WTC11 (cell line): ENCODE measurements around the gene BPIFA2. TPM values are rescaled to one million over a fixed set of nuclear protein-coding genes. Genes with fewer than 3 reads are reported as not detected.
A peak's percentile ranks its signal among the peaks of the same experiment; 100 is the strongest.

Experiments
- ATAC-seq: fragments of 200-7000 bp; cut with Tn5 transposase; 2 replicates; pipeline ENCODE4 v1.10.0; 2021; ENCODE audit warnings: mild to moderate bottlenecking, moderate library complexity
- CTCF ChIA-PET: fragments of 300-600 bp; sonication (Branson Sonifier 250); formaldehyde crosslinking; loops from one replicate; lab custom pipeline; 2021; ENCODE audit warnings: antibody characterized with exemption; lab: Charles Lee
- POLR2A ChIA-PET: fragments of 350-600 bp; sonication (Branson Sonifier 250); formaldehyde crosslinking; loops from one replicate; lab custom pipeline; 2021; ENCODE audit warnings: antibody characterized with exemption; lab: Charles Lee
- DNase-seq: peaks from one replicate; pipeline ENCODE4 v3.0.0; 2021; ENCODE audit warnings: low spot score
- H3K27ac Mint-ChIP-seq: 2 replicates; pipeline ENCODE4 v1.8.0; 2021; ENCODE audit warnings: mixed read lengths
- H3K27me3 Mint-ChIP-seq: 2 replicates; pipeline ENCODE4 v1.8.0; 2021; ENCODE audit warnings: low read depth, mild to moderate bottlenecking, moderate library complexity, mixed read lengths
- H3K36me3 Mint-ChIP-seq: 2 replicates; pipeline ENCODE4 v1.8.0; 2021; ENCODE audit warnings: mixed read lengths
- H3K4me1 Mint-ChIP-seq: 2 replicates; pipeline ENCODE4 v1.8.0; 2022; ENCODE audit warnings: mixed read lengths
- H3K4me3 Mint-ChIP-seq: 2 replicates; pipeline ENCODE4 v1.8.0; 2021; ENCODE audit warnings: mild to moderate bottlenecking, moderate library complexity, mixed read lengths
- H3K9me3 Mint-ChIP-seq: 2 replicates; pipeline ENCODE4 v1.8.0; 2021; ENCODE audit warnings: mixed read lengths
- CREB1 ChIP-seq: sonication (generic); formaldehyde crosslinking; IDR thresholded peaks from 2 replicates; pipeline ENCODE4 v1.8.0; 2023; ENCODE audit warnings: mild to moderate bottlenecking, missing genetic modification reagents
- ETV6 ChIP-seq: sonication (generic); formaldehyde crosslinking; IDR thresholded peaks from 2 replicates; pipeline ENCODE4 v1.8.1; 2022; ENCODE audit warnings: mild to moderate bottlenecking, missing genetic modification reagents
- GRHL2 ChIP-seq: fragments of 250-450 bp; sonication (Bioruptor Pico); IDR thresholded peaks from 2 replicates; pipeline ENCODE4 v1.8.0; 2022; ENCODE audit warnings: mild to moderate bottlenecking, moderate library complexity; ENCODE audit not compliant: insufficient replicate concordance, severe bottlenecking
- GTF2I ChIP-seq: fragments of 250-450 bp; sonication (Bioruptor Pico); conservative IDR thresholded peaks from 2 replicates; pipeline ENCODE4 v1.4.0; 2021; ENCODE audit warnings: mild to moderate bottlenecking
- JAZF1 ChIP-seq: fragments of 250-450 bp; sonication (Bioruptor Pico); IDR thresholded peaks from 2 replicates; pipeline ENCODE4 v1.9.0; 2021; ENCODE audit warnings: moderate library complexity, mild to moderate bottlenecking, inconsistent platforms
- MYBL2 ChIP-seq: sonication (generic); formaldehyde crosslinking; IDR thresholded peaks from 2 replicates; pipeline ENCODE4 v1.8.1; 2023; ENCODE audit warnings: mild to moderate bottlenecking, moderate library complexity, missing genetic modification reagents
- NFATC4 ChIP-seq: fragments of 250-450 bp; sonication (Bioruptor Pico); IDR thresholded peaks from 2 replicates; pipeline ENCODE4 v1.9.0; 2021; ENCODE audit warnings: mild to moderate bottlenecking
- NR1H2 ChIP-seq: sonication (generic); formaldehyde crosslinking; IDR thresholded peaks from 2 replicates; pipeline ENCODE4 v1.9.0; 2021; ENCODE audit warnings: mild to moderate bottlenecking, moderate library complexity, missing genetic modification reagents
- NR2C2 ChIP-seq: sonication (generic); formaldehyde crosslinking; IDR thresholded peaks from 2 replicates; pipeline ENCODE4 v1.8.0; 2022; ENCODE audit warnings: mild to moderate bottlenecking, missing genetic modification reagents
- OVOL2 ChIP-seq: fragments of 250-450 bp; sonication (Bioruptor Pico); IDR thresholded peaks from 2 replicates; pipeline ENCODE4 v1.9.0; 2021; ENCODE audit warnings: mild to moderate bottlenecking, borderline replicate concordance
- TEAD4 ChIP-seq: sonication (generic); formaldehyde crosslinking; IDR thresholded peaks from 2 replicates; pipeline ENCODE4 v1.8.0; 2022; ENCODE audit warnings: mild to moderate bottlenecking, missing genetic modification reagents
- total RNA-seq: library from RNA; stranded (reverse); gene quantifications from 3 replicates; pipeline ENCODE4 v1.2.3, GENCODE V29; 2021
- TF ChIP-seq, protein P1 (sequence below): sonication (generic); formaldehyde crosslinking; IDR thresholded peaks from 2 replicates; pipeline ENCODE4 v1.8.1; 2023; ENCODE audit warnings: mild to moderate bottlenecking, moderate library complexity, missing genetic modification reagents
- TF ChIP-seq, protein P2 (sequence below): sonication (generic); formaldehyde crosslinking; IDR thresholded peaks from 2 replicates; pipeline ENCODE4 v1.8.0; 2022; ENCODE audit warnings: mild to moderate bottlenecking, missing genetic modification reagents
- TF ChIP-seq, protein P3 (sequence below): sonication (generic); formaldehyde crosslinking; IDR thresholded peaks from 2 replicates; pipeline ENCODE4 v1.8.1; 2023; ENCODE audit warnings: mild to moderate bottlenecking, missing genetic modification reagents, borderline replicate concordance
- TF ChIP-seq, protein P4 (sequence below): fragments of 250-450 bp; sonication (Bioruptor Pico); conservative IDR thresholded peaks from 2 replicates; pipeline ENCODE4 v1.9.0; 2021; ENCODE audit warnings: mild to moderate bottlenecking

The BPIFA2 gene
- total RNA-seq, 1 experiment from 2014 or later, result not detected

DNA sequence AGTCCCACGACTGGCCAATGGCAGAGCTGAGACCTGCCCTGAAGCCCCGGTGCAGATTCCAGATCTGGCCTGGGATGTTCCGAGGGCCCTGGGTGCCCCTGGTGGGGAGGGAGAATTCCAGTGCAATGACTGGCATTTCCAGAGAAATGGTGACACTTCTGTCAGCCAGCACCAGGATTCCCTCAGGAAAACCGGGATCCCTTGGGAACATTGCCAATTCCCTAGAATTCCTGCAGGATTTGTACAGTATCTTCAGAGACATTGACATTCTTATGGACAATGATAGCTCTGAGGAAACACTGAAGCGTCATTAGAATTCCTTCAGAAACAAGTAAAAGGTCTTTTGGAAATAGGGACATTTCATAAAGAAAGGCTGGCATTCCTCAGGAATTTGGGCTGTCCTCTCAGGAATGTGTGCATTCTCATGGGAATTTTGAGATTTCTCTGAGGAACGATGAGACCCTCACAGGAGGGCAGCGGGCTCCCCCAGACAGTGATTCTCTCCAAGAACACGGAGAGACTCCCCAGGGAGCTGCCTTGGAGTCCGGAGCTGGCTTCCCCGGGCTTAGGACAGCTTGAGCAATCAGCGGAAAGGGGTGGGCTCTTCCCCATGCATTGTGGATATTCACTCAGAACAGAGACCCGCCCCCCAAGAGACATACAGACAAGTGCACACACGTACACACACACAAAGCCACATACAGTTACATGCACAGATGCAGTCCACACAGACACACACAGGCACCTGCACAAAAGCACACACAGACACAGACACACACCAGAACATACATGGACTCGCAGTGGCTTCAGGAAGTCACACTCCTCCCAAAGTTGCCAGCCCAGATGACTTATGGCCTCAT lies 35.2 kb upstream of the BPIFA2 start:
- ATAC-seq (peak; percentile 81), DNase-seq (peak; percentile 22)
- Mint-ChIP-seq H3K27ac (peak overlapping the region; percentile 50; the same call in 1 of the 2 replicates), H3K27me3 (peaks cover 4% of the 10 kb centered on the region; the same call in 1 of the 2 replicates), H3K4me3 (no peak overlapping the region), H3K36me3 (no peaks in the 10 kb centered on the region), H3K9me3 (peaks cover 14% of the 10 kb centered on the region; the same call in 1 of the 2 replicates), H3K4me1 (peaks cover 3% of the 10 kb centered on the region)
- ChIA-PET POLR2A (no interaction called here), CTCF (interaction anchor here (1.3 to 1.4 kb wide), 2 partner anchors 128 to 231 kb away, joined by 3 read pairs; no protein-coding TSS in a partner anchor)
- TF ChIP-seq, protein P1, sequence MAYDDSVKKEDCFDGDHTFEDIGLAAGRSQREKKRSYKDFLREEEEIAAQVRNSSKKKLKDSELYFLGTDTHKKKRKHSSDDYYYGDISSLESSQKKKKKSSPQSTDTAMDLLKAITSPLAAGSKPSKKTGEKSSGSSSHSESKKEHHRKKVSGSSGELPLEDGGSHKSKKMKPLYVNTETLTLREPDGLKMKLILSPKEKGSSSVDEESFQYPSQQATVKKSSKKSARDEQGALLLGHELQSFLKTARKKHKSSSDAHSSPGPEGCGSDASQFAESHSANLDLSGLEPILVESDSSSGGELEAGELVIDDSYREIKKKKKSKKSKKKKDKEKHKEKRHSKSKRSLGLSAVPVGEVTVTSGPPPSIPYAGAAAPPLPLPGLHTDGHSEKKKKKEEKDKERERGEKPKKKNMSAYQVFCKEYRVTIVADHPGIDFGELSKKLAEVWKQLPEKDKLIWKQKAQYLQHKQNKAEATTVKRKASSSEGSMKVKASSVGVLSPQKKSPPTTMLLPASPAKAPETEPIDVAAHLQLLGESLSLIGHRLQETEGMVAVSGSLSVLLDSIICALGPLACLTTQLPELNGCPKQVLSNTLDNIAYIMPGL (CRISPR knock-in tag), result no peak
- TF ChIP-seq, protein P2, sequence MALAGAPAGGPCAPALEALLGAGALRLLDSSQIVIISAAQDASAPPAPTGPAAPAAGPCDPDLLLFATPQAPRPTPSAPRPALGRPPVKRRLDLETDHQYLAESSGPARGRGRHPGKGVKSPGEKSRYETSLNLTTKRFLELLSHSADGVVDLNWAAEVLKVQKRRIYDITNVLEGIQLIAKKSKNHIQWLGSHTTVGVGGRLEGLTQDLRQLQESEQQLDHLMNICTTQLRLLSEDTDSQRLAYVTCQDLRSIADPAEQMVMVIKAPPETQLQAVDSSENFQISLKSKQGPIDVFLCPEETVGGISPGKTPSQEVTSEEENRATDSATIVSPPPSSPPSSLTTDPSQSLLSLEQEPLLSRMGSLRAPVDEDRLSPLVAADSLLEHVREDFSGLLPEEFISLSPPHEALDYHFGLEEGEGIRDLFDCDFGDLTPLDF (CRISPR knock-in tag), result no peak
- no peak for TF ChIP-seq OVOL2 (CRISPR knock-in tag)
- TF ChIP-seq ETV6 (CRISPR knock-in tag), result no peak
- no peak for TF ChIP-seq GTF2I (CRISPR knock-in tag)
- no peak for TF ChIP-seq MYBL2
- no peak for TF ChIP-seq GRHL2
- TF ChIP-seq CREB1, result no peak
- TF ChIP-seq TEAD4 (CRISPR knock-in tag), result no peak
- TF ChIP-seq, protein P3, sequence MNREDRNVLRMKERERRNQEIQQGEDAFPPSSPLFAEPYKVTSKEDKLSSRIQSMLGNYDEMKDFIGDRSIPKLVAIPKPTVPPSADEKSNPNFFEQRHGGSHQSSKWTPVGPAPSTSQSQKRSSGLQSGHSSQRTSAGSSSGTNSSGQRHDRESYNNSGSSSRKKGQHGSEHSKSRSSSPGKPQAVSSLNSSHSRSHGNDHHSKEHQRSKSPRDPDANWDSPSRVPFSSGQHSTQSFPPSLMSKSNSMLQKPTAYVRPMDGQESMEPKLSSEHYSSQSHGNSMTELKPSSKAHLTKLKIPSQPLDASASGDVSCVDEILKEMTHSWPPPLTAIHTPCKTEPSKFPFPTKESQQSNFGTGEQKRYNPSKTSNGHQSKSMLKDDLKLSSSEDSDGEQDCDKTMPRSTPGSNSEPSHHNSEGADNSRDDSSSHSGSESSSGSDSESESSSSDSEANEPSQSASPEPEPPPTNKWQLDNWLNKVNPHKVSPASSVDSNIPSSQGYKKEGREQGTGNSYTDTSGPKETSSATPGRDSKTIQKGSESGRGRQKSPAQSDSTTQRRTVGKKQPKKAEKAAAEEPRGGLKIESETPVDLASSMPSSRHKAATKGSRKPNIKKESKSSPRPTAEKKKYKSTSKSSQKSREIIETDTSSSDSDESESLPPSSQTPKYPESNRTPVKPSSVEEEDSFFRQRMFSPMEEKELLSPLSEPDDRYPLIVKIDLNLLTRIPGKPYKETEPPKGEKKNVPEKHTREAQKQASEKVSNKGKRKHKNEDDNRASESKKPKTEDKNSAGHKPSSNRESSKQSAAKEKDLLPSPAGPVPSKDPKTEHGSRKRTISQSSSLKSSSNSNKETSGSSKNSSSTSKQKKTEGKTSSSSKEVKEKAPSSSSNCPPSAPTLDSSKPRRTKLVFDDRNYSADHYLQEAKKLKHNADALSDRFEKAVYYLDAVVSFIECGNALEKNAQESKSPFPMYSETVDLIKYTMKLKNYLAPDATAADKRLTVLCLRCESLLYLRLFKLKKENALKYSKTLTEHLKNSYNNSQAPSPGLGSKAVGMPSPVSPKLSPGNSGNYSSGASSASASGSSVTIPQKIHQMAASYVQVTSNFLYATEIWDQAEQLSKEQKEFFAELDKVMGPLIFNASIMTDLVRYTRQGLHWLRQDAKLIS (CRISPR knock-in tag), result no peak

DNA sequence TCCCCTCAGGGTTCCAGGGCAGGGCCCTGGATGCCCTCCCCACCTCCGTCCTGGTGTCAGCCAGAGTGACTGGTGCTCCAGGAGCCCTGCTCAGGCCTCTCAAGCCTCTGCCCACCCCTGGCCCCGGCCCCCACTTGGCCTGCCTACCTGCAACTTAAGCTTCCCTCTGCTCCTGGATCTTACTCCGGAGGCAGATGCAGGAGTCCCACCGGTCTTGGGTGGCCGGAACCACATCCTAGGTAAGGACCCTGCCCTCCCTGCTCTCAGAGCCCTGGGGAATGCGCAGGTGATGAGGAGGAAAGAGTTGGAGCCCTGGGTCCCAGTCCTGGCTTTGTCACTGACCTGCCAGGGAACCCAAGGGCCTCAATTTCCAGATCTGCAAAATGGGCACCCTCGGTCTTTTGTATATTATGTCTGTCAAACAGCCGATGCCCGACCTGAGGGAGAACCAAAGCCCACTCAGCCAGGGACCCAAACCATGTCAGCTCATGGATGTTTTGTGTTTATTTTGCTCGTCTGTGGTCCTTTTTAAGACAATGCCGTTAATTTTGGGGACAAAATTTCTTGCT lies 34.5 kb upstream of the BPIFA2 start:
- Mint-ChIP-seq H3K27ac (no peak overlapping the region), H3K36me3 (no peaks in the 10 kb centered on the region), H3K4me3 (no peak overlapping the region), H3K4me1 (peaks cover 3% of the 10 kb centered on the region), H3K9me3 (peaks cover 14% of the 10 kb centered on the region; the same call in 1 of the 2 replicates), H3K27me3 (peaks cover 4% of the 10 kb centered on the region; the same call in 1 of the 2 replicates)
- ChIA-PET POLR2A (no interaction called here), CTCF (no interaction called here)
- TF ChIP-seq, protein P4, sequence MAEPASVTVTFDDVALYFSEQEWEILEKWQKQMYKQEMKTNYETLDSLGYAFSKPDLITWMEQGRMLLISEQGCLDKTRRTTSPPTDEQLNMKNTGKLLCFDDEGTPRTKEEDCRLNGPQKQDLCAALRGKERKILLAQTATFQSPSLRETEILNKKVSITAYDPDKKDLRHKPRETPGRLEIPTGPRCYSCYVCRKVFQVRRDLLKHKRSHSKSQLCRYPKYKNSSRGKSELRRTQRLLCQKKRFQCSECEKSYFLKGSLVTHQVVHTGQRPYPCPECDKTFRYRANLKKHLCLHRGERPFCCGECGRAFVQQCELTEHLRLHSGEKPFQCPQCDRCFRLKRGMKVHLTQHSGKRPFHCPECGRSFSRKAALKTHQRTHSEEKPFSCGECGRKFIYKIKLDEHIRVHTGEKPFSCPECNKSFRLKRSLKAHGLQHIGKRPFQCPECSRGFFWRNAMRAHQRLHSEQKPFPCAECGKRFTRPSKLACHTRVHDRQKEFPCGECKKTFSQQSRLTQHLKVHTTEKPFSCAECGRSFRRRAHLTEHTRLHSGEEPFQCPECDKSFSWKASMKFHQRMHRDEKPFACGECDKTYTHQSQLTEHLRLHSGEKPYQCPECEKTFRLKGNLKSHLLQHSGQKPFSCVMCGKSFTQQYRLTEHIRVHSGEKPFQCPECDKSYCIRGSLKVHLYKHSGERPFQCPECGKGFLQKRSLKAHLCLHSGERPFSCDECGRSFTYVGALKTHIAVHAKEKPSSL (CRISPR knock-in tag), result no peak
- TF ChIP-seq NFATC4, result no peak
- TF ChIP-seq JAZF1, result no peak
- no peak for TF ChIP-seq NR2C2 (CRISPR knock-in tag)
- TF ChIP-seq OVOL2 (CRISPR knock-in tag), result no peak
- no peak for TF ChIP-seq NR1H2 (CRISPR knock-in tag)
- DNase-seq (no peak), ATAC-seq (no peak)
